MCF 10A (cell line): ENCODE results near the gene ANP32E. TPM values are rescaled to one million over a fixed set of nuclear protein-coding genes. Genes with fewer than 3 reads are reported as not detected.

Source experiments
- BruUV-seq: library from RNA; stranded (reverse); fragments of 400-500 nt; replicated peaks from 2 replicates; lab custom pipeline; 2021; lab: Mats Ljungman, UMichigan
- CTCF ChIA-PET: fragments of 300-600 bp; sonication (Branson Sonifier 250); formaldehyde crosslinking; extraction: SDS; loops from one replicate; lab custom pipeline; 2021; ENCODE audit warnings: antibody characterized with exemption, inconsistent platforms; lab: Yijun Ruan, JAX
- POLR2A ChIA-PET: fragments of 300-600, 350-650 bp; sonication (Branson Sonifier 250); formaldehyde crosslinking; extraction: SDS; loops from one replicate; lab custom pipeline; 2020; ENCODE audit warnings: antibody characterized with exemption, inconsistent platforms; lab: Yijun Ruan, JAX
- DNase-seq: peaks from one replicate; pipeline ENCODE4 v3.0.0-alpha.2; 2018; ENCODE audit not compliant: unreplicated experiment
- H3K27ac Mint-ChIP-seq: one replicate; pipeline ENCODE4 v1.8.0; 2022; ENCODE audit warnings: mild to moderate bottlenecking, low read depth, mixed read lengths; ENCODE audit not compliant: unreplicated experiment
- H3K27me3 Mint-ChIP-seq: one replicate; pipeline ENCODE4 v1.8.0; 2022; ENCODE audit warnings: mixed read lengths; ENCODE audit not compliant: insufficient read depth, unreplicated experiment
- H3K36me3 Mint-ChIP-seq: one replicate; pipeline ENCODE4 v1.8.0; 2022; ENCODE audit warnings: mild to moderate bottlenecking, moderate library complexity, mixed read lengths; ENCODE audit not compliant: insufficient read depth, unreplicated experiment
- H3K4me1 Mint-ChIP-seq: one replicate; pipeline ENCODE4 v1.8.0; 2022; ENCODE audit warnings: mixed read lengths; ENCODE audit not compliant: insufficient read depth, unreplicated experiment
- H3K4me3 Mint-ChIP-seq: one replicate; pipeline ENCODE4 v1.8.0; 2022; ENCODE audit warnings: mild to moderate bottlenecking, moderate library complexity, mixed read lengths; ENCODE audit not compliant: unreplicated experiment
- H3K9me3 Mint-ChIP-seq: one replicate; pipeline ENCODE4 v1.8.0; 2022; ENCODE audit warnings: mixed read lengths; ENCODE audit not compliant: unreplicated experiment
- intact Hi-C: fragments of 100-400 bp; cut with micrococcal nuclease; formaldehyde crosslinking; loops from 2 replicates; pipeline ENCODE4 v1.14.1; 2022
- total RNA-seq: library from RNA; stranded (reverse); gene quantifications from 2 replicates; pipeline ENCODE4 v1.2.3, GENCODE V29; 2022
- TF ChIP-seq, protein P1 (sequence below): fragments of 200-600 bp; IDR thresholded peaks from one replicate; pipeline ENCODE4 v1.8.0; 2022; ENCODE audit warnings: antibody characterized with exemption, mild to moderate bottlenecking; ENCODE audit not compliant: unreplicated experiment

The ANP32E gene
- total RNA-seq, 1 experiment from 2014 or later: 67.3 TPM

GRCh38 chr1:150207281-150207971, 28.5 kb downstream of the ANP32E start:
- H3K9me3 Mint-ChIP-seq: no peaks in the 10 kb centered on the region
- POLR2A ChIA-PET: interaction anchor here (0.6 to 2.0 kb wide), 3 partner anchors 20 to 28 kb away, joined by 3 to 5 read pairs (median 4); partner anchors contain the start of gene ANP32E

GRCh38 chr1:150196417-150196816, 39.5 kb downstream of the ANP32E start:
- Mint-ChIP-seq H3K4me3 (no peak overlapping the region), H3K27me3 (no peaks in the 10 kb centered on the region), H3K36me3 (no peaks in the 10 kb centered on the region), H3K9me3 (no peaks in the 10 kb centered on the region), H3K27ac (no peak overlapping the region), H3K4me1 (peaks cover 7% of the 10 kb centered on the region)
- ChIA-PET POLR2A (interaction anchor here (1.0 kb wide), 1 partner anchor 12 kb away, joined by 4 read pairs; no protein-coding TSS in a partner anchor), CTCF (interaction anchor here (1.1 kb wide), 1 partner anchor 9 kb away, joined by 10 read pairs; no protein-coding TSS in a partner anchor)
- TF ChIP-seq, protein P1, sequence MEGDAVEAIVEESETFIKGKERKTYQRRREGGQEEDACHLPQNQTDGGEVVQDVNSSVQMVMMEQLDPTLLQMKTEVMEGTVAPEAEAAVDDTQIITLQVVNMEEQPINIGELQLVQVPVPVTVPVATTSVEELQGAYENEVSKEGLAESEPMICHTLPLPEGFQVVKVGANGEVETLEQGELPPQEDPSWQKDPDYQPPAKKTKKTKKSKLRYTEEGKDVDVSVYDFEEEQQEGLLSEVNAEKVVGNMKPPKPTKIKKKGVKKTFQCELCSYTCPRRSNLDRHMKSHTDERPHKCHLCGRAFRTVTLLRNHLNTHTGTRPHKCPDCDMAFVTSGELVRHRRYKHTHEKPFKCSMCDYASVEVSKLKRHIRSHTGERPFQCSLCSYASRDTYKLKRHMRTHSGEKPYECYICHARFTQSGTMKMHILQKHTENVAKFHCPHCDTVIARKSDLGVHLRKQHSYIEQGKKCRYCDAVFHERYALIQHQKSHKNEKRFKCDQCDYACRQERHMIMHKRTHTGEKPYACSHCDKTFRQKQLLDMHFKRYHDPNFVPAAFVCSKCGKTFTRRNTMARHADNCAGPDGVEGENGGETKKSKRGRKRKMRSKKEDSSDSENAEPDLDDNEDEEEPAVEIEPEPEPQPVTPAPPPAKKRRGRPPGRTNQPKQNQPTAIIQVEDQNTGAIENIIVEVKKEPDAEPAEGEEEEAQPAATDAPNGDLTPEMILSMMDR: no peak
- intact Hi-C loops: no loop called here
- no TSS peak for BruUV-seq
- DNase-seq: no peak

More at GRCh38 chr1:150207281-150207971, 28.5 kb downstream of the ANP32E start:
- Mint-ChIP-seq H3K36me3 (no peaks in the 10 kb centered on the region), H3K27me3 (no peaks in the 10 kb centered on the region), H3K4me3 (no peak overlapping the region), H3K4me1 (no peaks in the 10 kb centered on the region), H3K27ac (no peak overlapping the region)
- CTCF ChIA-PET: interaction anchor here (1.0 to 1.7 kb wide), 3 partner anchors 20 to 319 kb away, joined by 3 to 11 read pairs (median 3); no protein-coding TSS in a partner anchor
- DNase-seq: no peak
- intact Hi-C loops: no loop called here
- no TSS peak for BruUV-seq
- TF ChIP-seq, protein P1: no peak

GRCh38 chr1:150194381-150195031, 41.4 kb downstream of the ANP32E start:
- ChIA-PET POLR2A (interaction anchor here (1.5 kb wide), 1 partner anchor 296 kb away, joined by 4 read pairs; no protein-coding TSS in a partner anchor), CTCF (interaction anchor here (1.1 to 1.9 kb wide), 4 partner anchors 10 to 232 kb away, joined by 3 to 11 read pairs (median 4); no protein-coding TSS in a partner anchor)
- intact Hi-C loops: no loop called here
- Mint-ChIP-seq H3K27ac (no peak overlapping the region), H3K9me3 (no peaks in the 10 kb centered on the region), H3K4me1 (peaks cover 7% of the 10 kb centered on the region), H3K36me3 (no peaks in the 10 kb centered on the region), H3K27me3 (no peaks in the 10 kb centered on the region), H3K4me3 (no peak overlapping the region)
- DNase-seq: no peak
- TF ChIP-seq, protein P1: no peak
- BruUV-seq: no TSS peak

- intact Hi-C loops: no loop called here
- Mint-ChIP-seq H3K27me3 (no peaks in the 10 kb centered on the region), H3K4me1 (peaks cover 7% of the 10 kb centered on the region), H3K4me3 (no peak overlapping the region), H3K36me3 (no peaks in the 10 kb centered on the region), H3K9me3 (no peaks in the 10 kb centered on the region), H3K27ac (no peak overlapping the region)
- DNase-seq: no peak
- POLR2A ChIA-PET: interaction anchor here (0.6 to 1.0 kb wide), 4 partner anchors 83 to 304 kb away, joined by 3 to 4 read pairs (median 3); a partner anchor contains a TSS
- TF ChIP-seq, protein P1: no peak
- no TSS peak for BruUV-seq
- CTCF ChIA-PET: interaction anchor here (0.7 to 2.2 kb wide), 4 partner anchors 22 to 229 kb away, joined by 3 to 8 read pairs (median 4); no protein-coding TSS in a partner anchor
Observed at GRCh38 chr1:150192012-150192411, 43.9 kb downstream of the ANP32E start.
